ENCODE data around the gene FUT1. TPM values are rescaled to one million over a fixed set of nuclear protein-coding genes. Genes with fewer than 3 reads are reported as not detected.
"Not testable (repeated sequence)": the region's sequence is repeated elsewhere in the genome, so short reads cannot be mapped to it uniquely, and the experiment has no call there.

Gene FUT1
- 4.6 and 6.3 TPM in 2 replicates for total RNA-seq (2014; rRNA removed; shearing (Covaris generic))

GRCh38 chr19:48752496-48753365, at the start of gene FUT1:
FUT1 (minus strand) TSS chr19:48752641; CDS start chr19:48751281, 1,360 bp downstream.
- DNase-seq (ENCODE audit: low spot score): peak; percentile 98

- no peak for DNase-seq (ENCODE audit: low spot score)
These were observed 47.2 kb upstream of the FUT1 start for GRCh38 chr19:48799358-48800300.

GRCh38 chr19:48798937-48799336, 46.5 kb upstream of the FUT1 start:
- DNase-seq (ENCODE audit: low spot score): no peak

- no peak for DNase-seq (ENCODE audit: low spot score)
These were observed 44.7 kb upstream of the FUT1 start for GRCh38 chr19:48797103-48797502.

- no peak for DNase-seq (ENCODE audit: low spot score)
These were observed 44.0 kb upstream of the FUT1 start for GRCh38 chr19:48796298-48797083.

GRCh38 chr19:48795685-48796070, 43.2 kb upstream of the FUT1 start:
- DNase-seq (ENCODE audit: low spot score): no peak

- peak; percentile 99 for DNase-seq (ENCODE audit: low spot score)
These were observed 42.7 kb upstream of the FUT1 start for GRCh38 chr19:48795055-48795684.

GRCh38 chr19:48794291-48794690, 41.9 kb upstream of the FUT1 start:
- DNase-seq (ENCODE audit: low spot score): no peak

GRCh38 chr19:48793271-48793670, 40.8 kb upstream of the FUT1 start:
- no peak for DNase-seq (ENCODE audit: low spot score)

- DNase-seq (ENCODE audit: low spot score): not testable (repeated sequence)
These were observed 34.9 kb upstream of the FUT1 start for GRCh38 chr19:48787331-48787730.

- not testable (repeated sequence) for DNase-seq (ENCODE audit: low spot score)
These were observed 34.0 kb upstream of the FUT1 start for GRCh38 chr19:48786422-48786821.

- no peak for DNase-seq (ENCODE audit: low spot score)
These were observed 32.1 kb upstream of the FUT1 start for GRCh38 chr19:48784527-48784926.

- peak; percentile 40 for DNase-seq (ENCODE audit: low spot score)
These were observed 28.4 kb upstream of the FUT1 start for GRCh38 chr19:48780631-48781391.

GRCh38 chr19:48779636-48780035, 27.2 kb upstream of the FUT1 start:
- no peak for DNase-seq (ENCODE audit: low spot score)

- no peak for DNase-seq (ENCODE audit: low spot score)
These were observed 25.3 kb upstream of the FUT1 start for GRCh38 chr19:48777720-48778119.

- DNase-seq (ENCODE audit: low spot score): no peak
These were observed 24.7 kb upstream of the FUT1 start for GRCh38 chr19:48777139-48777538.

- DNase-seq (ENCODE audit: low spot score): no peak
These were observed 20.1 kb upstream of the FUT1 start for GRCh38 chr19:48772503-48772953.

- no peak for DNase-seq (ENCODE audit: low spot score)
These were observed 18.5 kb upstream of the FUT1 start for GRCh38 chr19:48770734-48771472.

GRCh38 chr19:48770266-48770665, 17.8 kb upstream of the FUT1 start:
- DNase-seq (ENCODE audit: low spot score): no peak
